Vagina (tissue), 2 donors: ENCODE data around the gene C5orf15.

ENCODE experiments used
- CTCF ChIP-seq, 3 experiments: fragments of 450-650 bp in 2 of 3; fragments of 200-600 bp in 1 of 3; sonication (generic) in 1 of 3; IDR thresholded peaks; one replicate each; pipeline ENCODE4 v1.5.1; 2017 to 2019; ENCODE audit warnings: antibody characterized with exemption in 3 of 3, mild to moderate bottlenecking in 2 of 3, moderate library complexity in 2 of 3
- POLR2A ChIP-seq, 2 donors: fragments of 450-650 bp; IDR thresholded peaks; one replicate each; pipeline ENCODE4 v1.6.1; 2017; ENCODE audit warnings: antibody characterized with exemption in 2 of 2, mild to moderate bottlenecking in 2 of 2, moderate library complexity in 2 of 2

- no peak for TF ChIP-seq CTCF (IDR thresholded peaks at IDR 0.05)
- no peak for TF ChIP-seq POLR2A (IDR thresholded peaks at IDR 0.05)
These were observed 50.6 kb downstream of the C5orf15 start for GRCh38 chr5:133917785-133918184.
